Measurements from ENCODE around the gene CPSF2.

DNA sequence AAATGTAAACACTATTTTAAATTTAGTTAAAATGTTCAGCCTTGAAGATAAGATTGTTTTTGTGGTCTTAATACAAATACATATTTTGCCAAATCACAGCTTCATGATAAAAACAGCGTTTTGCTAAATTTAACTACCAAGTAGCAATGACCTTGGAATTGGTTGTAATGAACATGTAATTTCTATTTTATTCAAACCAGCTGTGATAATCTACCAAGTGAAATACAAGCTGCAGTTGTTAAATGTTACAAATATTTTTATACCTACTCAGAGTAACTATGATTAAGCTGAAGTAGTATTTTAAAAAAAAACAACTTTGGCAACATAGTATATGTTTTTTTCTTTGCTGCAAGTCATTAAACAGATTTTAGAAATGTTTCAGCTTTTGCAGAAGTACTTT, 96.2 kb downstream of the CPSF2 start:
- TF ChIP-seq EZH2 (IDR thresholded peaks at IDR 0.05; ENCODE audit: borderline replicate concordance, low read length) = no peak
- TF ChIP-seq, protein P1, sequence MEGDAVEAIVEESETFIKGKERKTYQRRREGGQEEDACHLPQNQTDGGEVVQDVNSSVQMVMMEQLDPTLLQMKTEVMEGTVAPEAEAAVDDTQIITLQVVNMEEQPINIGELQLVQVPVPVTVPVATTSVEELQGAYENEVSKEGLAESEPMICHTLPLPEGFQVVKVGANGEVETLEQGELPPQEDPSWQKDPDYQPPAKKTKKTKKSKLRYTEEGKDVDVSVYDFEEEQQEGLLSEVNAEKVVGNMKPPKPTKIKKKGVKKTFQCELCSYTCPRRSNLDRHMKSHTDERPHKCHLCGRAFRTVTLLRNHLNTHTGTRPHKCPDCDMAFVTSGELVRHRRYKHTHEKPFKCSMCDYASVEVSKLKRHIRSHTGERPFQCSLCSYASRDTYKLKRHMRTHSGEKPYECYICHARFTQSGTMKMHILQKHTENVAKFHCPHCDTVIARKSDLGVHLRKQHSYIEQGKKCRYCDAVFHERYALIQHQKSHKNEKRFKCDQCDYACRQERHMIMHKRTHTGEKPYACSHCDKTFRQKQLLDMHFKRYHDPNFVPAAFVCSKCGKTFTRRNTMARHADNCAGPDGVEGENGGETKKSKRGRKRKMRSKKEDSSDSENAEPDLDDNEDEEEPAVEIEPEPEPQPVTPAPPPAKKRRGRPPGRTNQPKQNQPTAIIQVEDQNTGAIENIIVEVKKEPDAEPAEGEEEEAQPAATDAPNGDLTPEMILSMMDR (IDR thresholded peaks at IDR 0.05; ENCODE audit: low read length) = no peak

All from OCI-LY1 (cell line).